ENCODE data around the gene BNC2.
"Not testable (repeated sequence)": the region's sequence is repeated elsewhere in the genome, so short reads cannot be mapped to it uniquely, and the experiment has no call there.

GRCh38 chr9:16882440-16882839, 12.0 kb upstream of the BNC2 start:
- TF ChIP-seq POLR2A, CTCF (IDR thresholded peaks at IDR 0.05): not testable (repeated sequence)

All from right lobe of liver (tissue), 4 donors.